Mesenchymal stem cell (in vitro differentiated cells and primary cell): Measurements from ENCODE around the gene SPATA3.
A peak's percentile ranks its signal among the peaks of the same experiment; 100 is the strongest.

Experiments
- DNase-seq: peaks from one replicate; pipeline ENCODE4 v3.0.0-alpha.2; 2013
- H2AFZ ChIP-seq: one replicate; pipeline ENCODE4 v1.6.1; 2013; ENCODE audit warnings: low read depth, mild to moderate bottlenecking, control low read depth, inconsistent platforms, low read length, moderate library complexity
- H2AK5ac ChIP-seq: 2 replicates; pipeline ENCODE4 v1.6.1; 2013; ENCODE audit warnings: low read length, moderate library complexity, mild to moderate bottlenecking, inconsistent platforms; ENCODE audit not compliant: severe bottlenecking
- H2BK120ac ChIP-seq: one replicate; pipeline ENCODE4 v1.6.1; 2013; ENCODE audit warnings: low read depth, mild to moderate bottlenecking, inconsistent platforms, low read length, moderate library complexity
- H2BK12ac ChIP-seq, 2 experiments: one replicate each; pipeline ENCODE4 v1.6.1; 2013; ENCODE audit warnings: inconsistent platforms in 2 of 2, low read length in 2 of 2, mild to moderate bottlenecking in 2 of 2, moderate library complexity in 2 of 2, control low read depth in 1 of 2
- H2BK15ac ChIP-seq: one replicate; pipeline ENCODE4 v1.6.1; 2013; ENCODE audit warnings: mild to moderate bottlenecking, low read depth, inconsistent platforms; ENCODE audit not compliant: poor library complexity, severe bottlenecking
- H2BK5ac ChIP-seq: 2 replicates; pipeline ENCODE4 v1.6.1; 2013; ENCODE audit warnings: low read depth, mild to moderate bottlenecking, low read length, control low read depth, inconsistent platforms; ENCODE audit not compliant: poor library complexity, severe bottlenecking
- H3K14ac ChIP-seq, 2 experiments: one replicate each; pipeline ENCODE4 v1.6.1; 2013; ENCODE audit warnings: inconsistent platforms in 2 of 2, low read length in 2 of 2, control low read depth in 1 of 2, mild to moderate bottlenecking in 1 of 2, moderate library complexity in 1 of 2
- H3K18ac ChIP-seq, 2 experiments: one replicate each; pipeline ENCODE4 v1.6.1; 2013; ENCODE audit warnings: inconsistent platforms in 2 of 2, low read length in 2 of 2, control low read depth in 1 of 2, low read depth in 1 of 2, mild to moderate bottlenecking in 1 of 2
- H3K23ac ChIP-seq, 2 experiments: one replicate each; pipeline ENCODE4 v1.6.1; 2013; ENCODE audit warnings: inconsistent platforms in 2 of 2, low read length in 2 of 2, mild to moderate bottlenecking in 2 of 2, moderate library complexity in 2 of 2, control low read depth in 1 of 2
- H3K27ac ChIP-seq: 2 replicates; pipeline ENCODE4 v1.5.1; 2013; ENCODE audit warnings: mild to moderate bottlenecking, moderate library complexity, low read length, control low read depth, inconsistent platforms; ENCODE audit not compliant: poor library complexity, severe bottlenecking
- H3K27me3 ChIP-seq, 2 experiments: 2 replicates each; pipeline versions ENCODE4 v1.6.1 to v1.7.0; 2013; ENCODE audit warnings: low read length in 2 of 2, mild to moderate bottlenecking in 2 of 2, moderate library complexity in 2 of 2, control low read depth in 1 of 2, inconsistent platforms in 1 of 2; ENCODE audit not compliant: control insufficient read depth in 1 of 2, insufficient read depth in 1 of 2
- H3K36me3 ChIP-seq, 2 experiments: 2 replicates each; pipeline versions ENCODE4 v1.6.1 to v1.7.0; 2013; ENCODE audit warnings: low read length in 2 of 2, control low read depth in 1 of 2, inconsistent platforms in 1 of 2, low read depth in 1 of 2, mild to moderate bottlenecking in 1 of 2; ENCODE audit not compliant: insufficient read depth in 2 of 2, control insufficient read depth in 1 of 2
- H3K4ac ChIP-seq, 2 experiments: one replicate each; pipeline ENCODE4 v1.6.1; 2013; ENCODE audit warnings: inconsistent platforms in 2 of 2, low read length in 2 of 2, mild to moderate bottlenecking in 2 of 2, moderate library complexity in 2 of 2, control low read depth in 1 of 2, low read depth in 1 of 2
- H3K4me1 ChIP-seq: 2 replicates; pipeline ENCODE4 v1.6.1; 2013; ENCODE audit warnings: low read depth, low read length, control low read depth; ENCODE audit not compliant: control insufficient read depth, insufficient read depth
- H3K4me2 ChIP-seq: 2 replicates; pipeline ENCODE4 v1.6.1; 2013; ENCODE audit warnings: low read length, mild to moderate bottlenecking, inconsistent platforms; ENCODE audit not compliant: poor library complexity, severe bottlenecking
- H3K4me3 ChIP-seq, 2 experiments: 2 replicates each; pipeline versions ENCODE4 v1.5.1 to v1.7.0; 2013; ENCODE audit warnings: low read length in 2 of 2, mild to moderate bottlenecking in 2 of 2, control low read depth in 1 of 2, low read depth in 1 of 2; ENCODE audit not compliant: insufficient read depth in 1 of 2
- H3K79me1 ChIP-seq: replicated peaks from 2 replicates; pipeline ENCODE4 v1.6.1; 2013; ENCODE audit warnings: mild to moderate bottlenecking, control low read depth, low read length, inconsistent platforms; ENCODE audit not compliant: poor library complexity, severe bottlenecking
- H3K9ac ChIP-seq: 2 replicates; pipeline ENCODE4 v1.7.0; 2013; ENCODE audit warnings: mild to moderate bottlenecking, low read length, moderate library complexity
- H3K9me3 ChIP-seq: 2 replicates; pipeline ENCODE4 v1.7.0; 2013; ENCODE audit warnings: mild to moderate bottlenecking, low read length; ENCODE audit not compliant: control insufficient read depth
- H4K8ac ChIP-seq: one replicate; pipeline ENCODE4 v1.6.1; 2013; ENCODE audit warnings: inconsistent platforms, mild to moderate bottlenecking, low read length, moderate library complexity
- H4K91ac ChIP-seq: one replicate; pipeline ENCODE4 v1.6.1; 2013; ENCODE audit warnings: mild to moderate bottlenecking, low read length, inconsistent platforms
- WGBS: methylation state at CpG from one replicate; pipeline ENCODE4 v1.1.7; 2013; ENCODE audit warnings: mixed read lengths; 5-methylcytosine and 5-hydroxymethylcytosine counted together

SPATA3 gene

GRCh38 chr2:230949966-230950873 is 45.7 kb upstream of the SPATA3 start:
- Histone ChIP-seq H3K9ac (no peak overlapping the region), H3K4ac (no peak overlapping the region), H2BK12ac (no peak overlapping the region), H3K79me1 (no peaks in the 10 kb centered on the region), H3K4me3 (no peak overlapping the region), H2BK15ac (no peak overlapping the region), H3K4me2 (no peak overlapping the region), H2BK120ac (no peak overlapping the region), H2AK5ac (no peak overlapping the region), H3K4me1 (peaks cover 4% of the 10 kb centered on the region), H3K9me3 (no peaks in the 10 kb centered on the region), H3K27ac (no peak overlapping the region), H3K23ac (no peak overlapping the region), H3K14ac (no peak overlapping the region), H3K36me3 (no peaks in the 10 kb centered on the region), H4K8ac (no peak overlapping the region), H2AFZ (no peak overlapping the region), H3K18ac (no peak overlapping the region), H4K91ac (no peak overlapping the region), H3K27me3 (peaks cover 3 to 33% of the 10 kb centered on the region in 2 experiments), H2BK5ac (no peak overlapping the region)
- DNase-seq, result no peak
- WGBS, result 90% methylated on average over 14 of the region's 20 CpGs

- H3K18ac ChIP-seq, result no peak overlapping the region
- no peak overlapping the region for H2AK5ac ChIP-seq
- no peak overlapping the region for H3K4me3 ChIP-seq
- H3K14ac ChIP-seq, result no peak overlapping the region
- H3K4me1 ChIP-seq, result peaks cover 4% of the 10 kb centered on the region
- H3K23ac ChIP-seq, result no peak overlapping the region
- H3K27me3 ChIP-seq, result peaks cover 3 to 34% of the 10 kb centered on the region in 2 experiments
- H2BK5ac ChIP-seq, result no peak overlapping the region
- H3K9me3 ChIP-seq, result no peaks in the 10 kb centered on the region
- H3K4me2 ChIP-seq, result no peak overlapping the region
- H3K27ac ChIP-seq, result no peak overlapping the region
- H3K36me3 ChIP-seq, result no peaks in the 10 kb centered on the region
- H2BK120ac ChIP-seq, result no peak overlapping the region
- H2AFZ ChIP-seq, result no peak overlapping the region
- no peak overlapping the region for H4K91ac ChIP-seq
- H4K8ac ChIP-seq, result no peak overlapping the region
- no peak overlapping the region for H3K4ac ChIP-seq
- 93% methylated on average over 7 of the region's 10 CpGs for WGBS
- H3K9ac ChIP-seq, result no peak overlapping the region
- no peaks in the 10 kb centered on the region for H3K79me1 ChIP-seq
- DNase-seq, result no peak
- no peak overlapping the region for H2BK15ac ChIP-seq
- H2BK12ac ChIP-seq, result no peak overlapping the region
Measured at GRCh38 chr2:230950874-230951339, 45.0 kb upstream of the SPATA3 start.

- no peak overlapping the region for H4K91ac ChIP-seq
- H3K4me2 ChIP-seq, result no peak overlapping the region
- WGBS, result 100% methylated on average over 1 of the region's 2 CpGs
- no peak overlapping the region for H2BK120ac ChIP-seq
- no peak overlapping the region for H4K8ac ChIP-seq
- no peak overlapping the region for H3K27ac ChIP-seq
- no peak overlapping the region for H2BK12ac ChIP-seq
- H3K27me3 ChIP-seq, result peaks cover 3 to 30% of the 10 kb centered on the region in 2 experiments
- DNase-seq, result no peak
- H3K4me3 ChIP-seq, result no peak overlapping the region
- H3K18ac ChIP-seq, result no peak overlapping the region
- no peak overlapping the region for H2BK5ac ChIP-seq
- no peak overlapping the region for H3K14ac ChIP-seq
- no peak overlapping the region for H3K23ac ChIP-seq
- no peak overlapping the region for H2BK15ac ChIP-seq
- H3K4ac ChIP-seq, result no peak overlapping the region
- no peak overlapping the region for H2AK5ac ChIP-seq
- no peaks in the 10 kb centered on the region for H3K79me1 ChIP-seq
- no peak overlapping the region for H2AFZ ChIP-seq
- no peaks in the 10 kb centered on the region for H3K9me3 ChIP-seq
- peaks cover 4% of the 10 kb centered on the region for H3K4me1 ChIP-seq
- H3K36me3 ChIP-seq, result no peaks in the 10 kb centered on the region
- H3K9ac ChIP-seq, result no peak overlapping the region
Measured at GRCh38 chr2:230951396-230951795, 44.5 kb upstream of the SPATA3 start.

GRCh38 chr2:230952226-230952956 is 43.5 kb upstream of the SPATA3 start:
- no peak overlapping the region for H2BK12ac ChIP-seq
- H3K27ac ChIP-seq, result no peak overlapping the region
- no peak overlapping the region for H3K4me3 ChIP-seq
- no peak overlapping the region for H4K8ac ChIP-seq
- H2AFZ ChIP-seq, result no peak overlapping the region
- H3K9me3 ChIP-seq, result no peaks in the 10 kb centered on the region
- H2BK120ac ChIP-seq, result no peak overlapping the region
- no peaks in the 10 kb centered on the region for H3K36me3 ChIP-seq
- no peak overlapping the region for H2AK5ac ChIP-seq
- no peak overlapping the region for H3K9ac ChIP-seq
- no peak overlapping the region for H3K23ac ChIP-seq
- H3K79me1 ChIP-seq, result no peaks in the 10 kb centered on the region
- peaks cover 3 to 27% of the 10 kb centered on the region in 2 experiments for H3K27me3 ChIP-seq
- no peak overlapping the region for H3K18ac ChIP-seq
- no peak overlapping the region for H2BK5ac ChIP-seq
- no peak overlapping the region for H4K91ac ChIP-seq
- peaks cover 7% of the 10 kb centered on the region for H3K4me1 ChIP-seq
- no peak overlapping the region for H3K4me2 ChIP-seq
- DNase-seq, result no peak
- H3K14ac ChIP-seq, result no peak overlapping the region
- H2BK15ac ChIP-seq, result peak overlapping the region; percentile 16
- H3K4ac ChIP-seq, result no peak overlapping the region
- 92% methylated on average over 10 of the region's 10 CpGs for WGBS
